Activated naive CD8-positive, alpha-beta T cell (primary cell): ENCODE results near the gene SLC44A1.

Experiments
- H3K27ac Mint-ChIP-seq: one replicate; pipeline ENCODE4 v1.8.0; 2021; ENCODE audit warnings: mixed read lengths
- H3K27me3 Mint-ChIP-seq: one replicate; pipeline ENCODE4 v1.8.0; 2021; ENCODE audit warnings: mixed read lengths
- H3K36me3 Mint-ChIP-seq: one replicate; pipeline ENCODE4 v1.8.0; 2021; ENCODE audit warnings: mixed read lengths
- H3K4me1 Mint-ChIP-seq: one replicate; pipeline ENCODE4 v1.8.0; 2021; ENCODE audit warnings: low read depth, mixed read lengths
- H3K4me3 Mint-ChIP-seq: one replicate; pipeline ENCODE4 v1.8.0; 2021; ENCODE audit warnings: mild to moderate bottlenecking, mixed read lengths
- H3K9me3 Mint-ChIP-seq: one replicate; pipeline ENCODE4 v1.8.0; 2021; ENCODE audit warnings: low read depth, mixed read lengths

Gene SLC44A1

GRCh38 chr9:105466898-105467455, 222.5 kb downstream of the SLC44A1 start:
- Mint-ChIP-seq H3K4me3 (no peak overlapping the region), H3K9me3 (no peaks in the 10 kb centered on the region), H3K27ac (no peak overlapping the region), H3K36me3 (no peaks in the 10 kb centered on the region), H3K27me3 (no peaks in the 10 kb centered on the region), H3K4me1 (no peaks in the 10 kb centered on the region)

- Mint-ChIP-seq H3K27me3 (no peaks in the 10 kb centered on the region), H3K4me1 (no peaks in the 10 kb centered on the region), H3K36me3 (no peaks in the 10 kb centered on the region), H3K27ac (no peak overlapping the region), H3K9me3 (no peaks in the 10 kb centered on the region), H3K4me3 (no peak overlapping the region)
These were observed 224.4 kb downstream of the SLC44A1 start for GRCh38 chr9:105468875-105469274.

- H3K4me3 Mint-ChIP-seq, result no peak overlapping the region
- H3K9me3 Mint-ChIP-seq, result no peaks in the 10 kb centered on the region
- H3K36me3 Mint-ChIP-seq, result no peaks in the 10 kb centered on the region
- H3K4me1 Mint-ChIP-seq, result no peaks in the 10 kb centered on the region
- H3K27me3 Mint-ChIP-seq, result no peaks in the 10 kb centered on the region
- H3K27ac Mint-ChIP-seq, result no peak overlapping the region
These were observed 228.8 kb downstream of the SLC44A1 start for GRCh38 chr9:105473221-105473620.

GRCh38 chr9:105475302-105475701, 230.9 kb downstream of the SLC44A1 start:
- no peaks in the 10 kb centered on the region for H3K9me3 Mint-ChIP-seq
- H3K36me3 Mint-ChIP-seq, result no peaks in the 10 kb centered on the region
- H3K4me1 Mint-ChIP-seq, result no peaks in the 10 kb centered on the region
- no peak overlapping the region for H3K4me3 Mint-ChIP-seq
- no peak overlapping the region for H3K27ac Mint-ChIP-seq
- H3K27me3 Mint-ChIP-seq, result peaks cover 2% of the 10 kb centered on the region

GRCh38 chr9:105479846-105480245, 235.4 kb downstream of the SLC44A1 start:
- no peaks in the 10 kb centered on the region for H3K36me3 Mint-ChIP-seq
- H3K27me3 Mint-ChIP-seq, result peaks cover 2% of the 10 kb centered on the region
- H3K4me1 Mint-ChIP-seq, result no peaks in the 10 kb centered on the region
- H3K27ac Mint-ChIP-seq, result no peak overlapping the region
- no peaks in the 10 kb centered on the region for H3K9me3 Mint-ChIP-seq
- H3K4me3 Mint-ChIP-seq, result no peak overlapping the region

GRCh38 chr9:105483618-105484017, 239.2 kb downstream of the SLC44A1 start:
- Mint-ChIP-seq H3K4me1 (no peaks in the 10 kb centered on the region), H3K4me3 (no peak overlapping the region), H3K27ac (no peak overlapping the region), H3K36me3 (no peaks in the 10 kb centered on the region), H3K9me3 (no peaks in the 10 kb centered on the region), H3K27me3 (peaks cover 2% of the 10 kb centered on the region)

- H3K27me3 Mint-ChIP-seq, result no peaks in the 10 kb centered on the region
- no peaks in the 10 kb centered on the region for H3K36me3 Mint-ChIP-seq
- no peaks in the 10 kb centered on the region for H3K9me3 Mint-ChIP-seq
- H3K4me1 Mint-ChIP-seq, result no peaks in the 10 kb centered on the region
- H3K4me3 Mint-ChIP-seq, result no peak overlapping the region
- no peak overlapping the region for H3K27ac Mint-ChIP-seq
These were observed 239.8 kb downstream of the SLC44A1 start for GRCh38 chr9:105484226-105484625.

GRCh38 chr9:105485131-105485530, 240.7 kb downstream of the SLC44A1 start:
- Mint-ChIP-seq H3K27ac (no peak overlapping the region), H3K4me1 (no peaks in the 10 kb centered on the region), H3K36me3 (no peaks in the 10 kb centered on the region), H3K4me3 (no peak overlapping the region), H3K27me3 (no peaks in the 10 kb centered on the region), H3K9me3 (no peaks in the 10 kb centered on the region)
